HEK293T (cell line): ENCODE results near the gene SMIM10L1.

Source experiments
- CTCF ChIA-PET: fragments of 350-600 bp; formaldehyde crosslinking; extraction: SDS; loops from one replicate; lab custom pipeline; 2021; ENCODE audit warnings: antibody characterized with exemption, inconsistent platforms; lab: Yijun Ruan, JAX
- POLR2A ChIA-PET: fragments of 350-600 bp; formaldehyde crosslinking; extraction: SDS; loops from one replicate; lab custom pipeline; 2020; ENCODE audit warnings: antibody characterized with exemption, inconsistent platforms; lab: Yijun Ruan, JAX
- DNase-seq: peaks from one replicate; pipeline ENCODE4 v3.0.0; 2012; ENCODE audit warnings: mixed read lengths; ENCODE audit errors: extremely low spot score
- ARNT ChIP-seq: fragments of 450-650 bp; IDR thresholded peaks from 2 replicates; pipeline ENCODE4 v1.6.1; 2017; ENCODE audit warnings: mild to moderate bottlenecking
- BHLHE40 ChIP-seq: fragments of 450-650 bp; IDR thresholded peaks from 2 replicates; pipeline ENCODE4 v1.6.1; 2016; ENCODE audit warnings: mild to moderate bottlenecking, moderate library complexity, borderline replicate concordance
- CTBP1 ChIP-seq: fragments of 450-650 bp; IDR thresholded peaks from 2 replicates; pipeline ENCODE4 v1.6.1; 2016; ENCODE audit warnings: borderline replicate concordance
- ELF4 ChIP-seq: fragments of 450-650 bp; IDR thresholded peaks from 2 replicates; pipeline ENCODE4 v1.6.1; 2017; ENCODE audit warnings: antibody characterized with exemption
- FOXA1 ChIP-seq: fragments of 450-650 bp; IDR thresholded peaks from 2 replicates; pipeline ENCODE4 v1.6.1; 2016; ENCODE audit warnings: mild to moderate bottlenecking
- FOXK2 ChIP-seq: fragments of 450-650 bp; IDR thresholded peaks from 2 replicates; pipeline ENCODE4 v1.6.1; 2016; ENCODE audit warnings: mild to moderate bottlenecking
- FOXM1 ChIP-seq: fragments of 450-650 bp; IDR thresholded peaks from 2 replicates; pipeline ENCODE4 v1.6.1; 2017; ENCODE audit warnings: mild to moderate bottlenecking, borderline replicate concordance
- HDGF ChIP-seq: fragments of 450-650 bp; IDR thresholded peaks from 2 replicates; pipeline ENCODE4 v1.6.1; 2017; ENCODE audit warnings: antibody characterized with exemption, borderline replicate concordance
- L3MBTL2 ChIP-seq: fragments of 450-650 bp; conservative IDR thresholded peaks from 2 replicates; pipeline ENCODE4 v1.6.1; 2016; ENCODE audit warnings: mild to moderate bottlenecking
- LEF1 ChIP-seq: fragments of 450-650 bp; IDR thresholded peaks from 2 replicates; pipeline ENCODE4 v1.6.1; 2017; ENCODE audit warnings: mild to moderate bottlenecking, borderline replicate concordance
- NFRKB ChIP-seq: fragments of 450-650 bp; IDR thresholded peaks from 2 replicates; pipeline ENCODE4 v1.6.1; 2016; ENCODE audit warnings: mild to moderate bottlenecking, moderate library complexity
- PKNOX1 ChIP-seq: fragments of 450-650 bp; IDR thresholded peaks from 2 replicates; pipeline ENCODE4 v1.6.1; 2016
- SP1 ChIP-seq: fragments of 450-650 bp; IDR thresholded peaks from 2 replicates; pipeline ENCODE4 v1.6.1; 2017
- SUZ12 ChIP-seq: fragments of 450-650 bp; IDR thresholded peaks from 2 replicates; pipeline ENCODE4 v1.6.1; 2016; ENCODE audit warnings: mild to moderate bottlenecking
- TARDBP ChIP-seq: fragments of 450-650 bp; IDR thresholded peaks from 2 replicates; pipeline ENCODE4 v1.6.1; 2016
- ZNF384 ChIP-seq: fragments of 450-650 bp; IDR thresholded peaks from 2 replicates; pipeline ENCODE4 v1.6.1; 2016

The SMIM10L1 gene

GRCh38 chr12:11171969-11172675 lies 1.1 kb downstream of the SMIM10L1 start:
- POLR2A ChIA-PET, result interaction anchor here (0.6 to 2.5 kb wide), 17 partner anchors 9 to 558 kb away, joined by 3 to 17 read pairs (median 4); partner anchors contain the start of genes MAGOHB and TAS2R42
- CTCF ChIA-PET, result interaction anchor here (0.6 kb wide), 2 partner anchors 221 to 784 kb away, joined by 3 to 4 read pairs; no protein-coding TSS in a partner anchor

GRCh38 chr12:11174022-11174421 lies 3.0 kb downstream of the SMIM10L1 start:
- POLR2A ChIA-PET, result interaction anchor here (1.0 kb wide), 1 partner anchor 9 kb away, joined by 3 read pairs; no protein-coding TSS in a partner anchor
- TF ChIP-seq SUZ12, result no peak
- no peak for TF ChIP-seq ELF4
- no peak for TF ChIP-seq FOXM1
- TF ChIP-seq CTBP1, result no peak
- TF ChIP-seq L3MBTL2, result no peak
- no peak for TF ChIP-seq ZNF384
- no peak for TF ChIP-seq BHLHE40
- no peak for TF ChIP-seq FOXA1
- no peak for TF ChIP-seq FOXK2
- no peak for TF ChIP-seq PKNOX1
- CTCF ChIA-PET, result no interaction called here
- DNase-seq, result no peak

More at GRCh38 chr12:11171969-11172675, 1.1 kb downstream of the SMIM10L1 start:
- TF ChIP-seq L3MBTL2, result no peak
- no peak for TF ChIP-seq ELF4
- no peak for TF ChIP-seq HDGF
- peak; percentile 61 for TF ChIP-seq PKNOX1
- TF ChIP-seq ARNT, result no peak
- TF ChIP-seq LEF1, result no peak
- peak; percentile 14 for DNase-seq

GRCh38 chr12:11178250-11178649 lies 7.3 kb downstream of the SMIM10L1 start:
- no peak for DNase-seq
- ChIA-PET POLR2A (no interaction called here), CTCF (no interaction called here)
- no peak for TF ChIP-seq FOXK2
- TF ChIP-seq PKNOX1, result no peak
- TF ChIP-seq FOXM1, result no peak
- no peak for TF ChIP-seq NFRKB
- TF ChIP-seq ZNF384, result no peak
- TF ChIP-seq LEF1, result no peak
- no peak for TF ChIP-seq ELF4
- no peak for TF ChIP-seq TARDBP
- TF ChIP-seq L3MBTL2, result no peak
- no peak for TF ChIP-seq FOXA1
- no peak for TF ChIP-seq ARNT
- no peak for TF ChIP-seq CTBP1
- no peak for TF ChIP-seq BHLHE40
- no peak for TF ChIP-seq SUZ12
- no peak for TF ChIP-seq HDGF
- TF ChIP-seq SP1, result no peak

GRCh38 chr12:11182529-11182928 lies 11.5 kb downstream of the SMIM10L1 start:
- DNase-seq, result no peak
- ChIA-PET POLR2A (interaction anchor here (0.7 to 3.3 kb wide), 2 partner anchors 8 to 12 kb away, joined by 3 to 17 read pairs; partner anchors contain the start of gene SMIM10L1), CTCF (no interaction called here)
- TF ChIP-seq SP1 (no peak), LEF1 (no peak), ARNT (no peak), PKNOX1 (no peak), SUZ12 (no peak), ZNF384 (no peak), NFRKB (no peak), HDGF (no peak), FOXK2 (no peak), L3MBTL2 (no peak), CTBP1 (no peak), FOXA1 (no peak), ELF4 (no peak), FOXM1 (no peak), BHLHE40 (no peak), TARDBP (no peak)

- POLR2A ChIA-PET, result interaction anchor here (0.7 to 0.8 kb wide), 2 partner anchors 9 to 11 kb away, joined by 3 to 4 read pairs; no protein-coding TSS in a partner anchor
- peak; percentile 63 for TF ChIP-seq PKNOX1
- TF ChIP-seq SP1, result no peak
- no peak for TF ChIP-seq ELF4
- no peak for TF ChIP-seq FOXM1
- CTCF ChIA-PET, result interaction anchor here (0.9 kb wide), 1 partner anchor 17 kb away, joined by 5 read pairs; no protein-coding TSS in a partner anchor
- DNase-seq, result no peak
Observed at GRCh38 chr12:11183011-11183410, 12.0 kb downstream of the SMIM10L1 start.
